Activated T-helper 2 cell treated with anti-CD3 and anti-CD28 coated beads, Interferon-gamma antibody, Interleukin-2, Interleukin-4, amounts not matched to agents 10 μg/mL and 5 μg/mL and 100 μg/mL, durations not matched to agents 14 hours and 24 hours and 36 hours (primary cell): ENCODE measurements around the gene TSFM. TPM values are rescaled to one million over a fixed set of nuclear protein-coding genes. Genes with fewer than 3 reads are reported as not detected.
"Not testable (repeated sequence)": the region's sequence is repeated elsewhere in the genome, so short reads cannot be mapped to it uniquely, and the experiment has no call there.

Source experiments
- DNase-seq: peaks from one replicate; pipeline ENCODE4 v3.0.0; 2021; ENCODE audit warnings: low spot score
- H3K27ac Mint-ChIP-seq: one replicate; pipeline ENCODE4 v1.8.0; 2021; ENCODE audit warnings: mixed read lengths
- H3K27me3 Mint-ChIP-seq: one replicate; pipeline ENCODE4 v1.8.0; 2021; ENCODE audit warnings: low read depth, mixed read lengths
- H3K36me3 Mint-ChIP-seq: one replicate; pipeline ENCODE4 v1.8.0; 2021; ENCODE audit warnings: low read depth, mixed read lengths
- H3K4me1 Mint-ChIP-seq: one replicate; pipeline ENCODE4 v1.8.0; 2021; ENCODE audit warnings: low read depth, mixed read lengths
- H3K4me3 Mint-ChIP-seq: one replicate; pipeline ENCODE4 v1.8.0; 2021; ENCODE audit warnings: low read depth, mild to moderate bottlenecking, moderate library complexity, mixed read lengths
- H3K9me3 Mint-ChIP-seq: one replicate; pipeline ENCODE4 v1.8.0; 2021; ENCODE audit warnings: mixed read lengths
- intact Hi-C: fragments of 100-400 bp; cut with micrococcal nuclease; formaldehyde crosslinking; loops from one replicate; pipeline ENCODE4 v1.15.1; 2023
- total RNA-seq: library from RNA; stranded (reverse); gene quantifications from 2 replicates; pipeline ENCODE4 v1.2.3, GENCODE V29; 2022

Gene TSFM
- total RNA-seq, 1 donor from 2014 or later = 52.7 TPM

- H3K27me3 Mint-ChIP-seq, H3K4me3 Mint-ChIP-seq, intact Hi-C loops, H3K4me1 Mint-ChIP-seq, DNase-seq, H3K27ac Mint-ChIP-seq, H3K9me3 Mint-ChIP-seq: not testable (repeated sequence)
- H3K36me3 Mint-ChIP-seq = peaks cover 26% of the 10 kb centered on the region
Measured at GRCh38 chr12:57817990-57818331, 35.4 kb downstream of the TSFM start.

- H3K27ac Mint-ChIP-seq, H3K4me3 Mint-ChIP-seq, DNase-seq, H3K4me1 Mint-ChIP-seq, intact Hi-C loops, H3K9me3 Mint-ChIP-seq, H3K27me3 Mint-ChIP-seq: not testable (repeated sequence)
- peaks cover 39% of the 10 kb centered on the region for H3K36me3 Mint-ChIP-seq
Measured at GRCh38 chr12:57820119-57820518, 37.5 kb downstream of the TSFM start.

- DNase-seq, H3K4me3 Mint-ChIP-seq, intact Hi-C loops, H3K9me3 Mint-ChIP-seq, H3K27ac Mint-ChIP-seq, H3K4me1 Mint-ChIP-seq, H3K27me3 Mint-ChIP-seq: not testable (repeated sequence)
- H3K36me3 Mint-ChIP-seq = peaks cover 45% of the 10 kb centered on the region
Measured at GRCh38 chr12:57821015-57821414, 38.4 kb downstream of the TSFM start.

- no peak for DNase-seq
- Mint-ChIP-seq H3K9me3 (no peaks in the 10 kb centered on the region), H3K27ac (no peak overlapping the region)
Measured at GRCh38 chr12:57821474-57822214, 39.1 kb downstream of the TSFM start.

GRCh38 chr12:57822392-57823130, 40.0 kb downstream of the TSFM start:
- no peak overlapping the region for H3K27ac Mint-ChIP-seq

More at GRCh38 chr12:57821474-57822214, 39.1 kb downstream of the TSFM start:
- Mint-ChIP-seq H3K4me1 (no peaks in the 10 kb centered on the region), H3K27me3 (no peaks in the 10 kb centered on the region), H3K4me3 (no peak overlapping the region), H3K36me3 (peaks cover 47% of the 10 kb centered on the region)
- intact Hi-C loops = no loop called here

GRCh38 chr12:57823131-57823907, 40.7 kb downstream of the TSFM start:
- peaks cover 57% of the 10 kb centered on the region for H3K36me3 Mint-ChIP-seq
- DNase-seq = no peak
- intact Hi-C loops = no loop called here
- H3K27me3 Mint-ChIP-seq = no peaks in the 10 kb centered on the region
- H3K27ac Mint-ChIP-seq = no peak overlapping the region
- H3K9me3 Mint-ChIP-seq = no peaks in the 10 kb centered on the region
- H3K4me1 Mint-ChIP-seq = no peaks in the 10 kb centered on the region
- H3K4me3 Mint-ChIP-seq = no peak overlapping the region

More at GRCh38 chr12:57822392-57823130, 40.0 kb downstream of the TSFM start:
- no peak for DNase-seq
- no peak overlapping the region for H3K4me3 Mint-ChIP-seq
- H3K4me1 Mint-ChIP-seq = no peaks in the 10 kb centered on the region
- intact Hi-C loops = no loop called here
- no peaks in the 10 kb centered on the region for H3K9me3 Mint-ChIP-seq
- peaks cover 57% of the 10 kb centered on the region for H3K36me3 Mint-ChIP-seq
- H3K27me3 Mint-ChIP-seq = no peaks in the 10 kb centered on the region

- Mint-ChIP-seq H3K4me1 (no peaks in the 10 kb centered on the region), H3K27ac (no peak overlapping the region), H3K36me3 (peaks cover 55% of the 10 kb centered on the region), H3K27me3 (no peaks in the 10 kb centered on the region), H3K4me3 (no peak overlapping the region), H3K9me3 (no peaks in the 10 kb centered on the region)
- no peak for DNase-seq
- intact Hi-C loops = no loop called here
Measured at GRCh38 chr12:57823908-57824640, 41.5 kb downstream of the TSFM start.

- Mint-ChIP-seq H3K9me3 (no peaks in the 10 kb centered on the region), H3K4me3 (no peak overlapping the region), H3K4me1 (peaks cover 3% of the 10 kb centered on the region), H3K36me3 (peaks cover 61% of the 10 kb centered on the region), H3K27ac (no peak overlapping the region), H3K27me3 (no peaks in the 10 kb centered on the region)
- intact Hi-C loops = no loop called here
- no peak for DNase-seq
Measured at GRCh38 chr12:57825451-57825850, 42.9 kb downstream of the TSFM start.

- intact Hi-C loops = no loop called here
- no peak for DNase-seq
- Mint-ChIP-seq H3K4me3 (no peak overlapping the region), H3K4me1 (peaks cover 4% of the 10 kb centered on the region), H3K36me3 (peaks cover 56% of the 10 kb centered on the region), H3K27ac (no peak overlapping the region), H3K9me3 (no peaks in the 10 kb centered on the region), H3K27me3 (no peaks in the 10 kb centered on the region)
Measured at GRCh38 chr12:57826400-57826799, 43.8 kb downstream of the TSFM start.

- Mint-ChIP-seq H3K9me3 (no peaks in the 10 kb centered on the region), H3K4me1 (peaks cover 8% of the 10 kb centered on the region), H3K36me3 (peaks cover 52% of the 10 kb centered on the region), H3K27ac (no peak overlapping the region), H3K27me3 (no peaks in the 10 kb centered on the region), H3K4me3 (no peak overlapping the region)
- intact Hi-C loops = no loop called here
- DNase-seq = no peak
Measured at GRCh38 chr12:57826966-57827365, 44.4 kb downstream of the TSFM start.

- no peak for DNase-seq
- Mint-ChIP-seq H3K9me3 (no peaks in the 10 kb centered on the region), H3K36me3 (peaks cover 35% of the 10 kb centered on the region), H3K27me3 (no peaks in the 10 kb centered on the region), H3K4me3 (no peak overlapping the region), H3K4me1 (peaks cover 19% of the 10 kb centered on the region), H3K27ac (no peak overlapping the region)
- intact Hi-C loops = no loop called here
Measured at GRCh38 chr12:57829025-57829777, 46.6 kb downstream of the TSFM start.

GRCh38 chr12:57830393-57830792, 47.8 kb downstream of the TSFM start:
- Mint-ChIP-seq H3K27me3 (no peaks in the 10 kb centered on the region), H3K4me3 (no peak overlapping the region), H3K27ac (no peak overlapping the region), H3K9me3 (no peaks in the 10 kb centered on the region), H3K36me3 (peaks cover 27% of the 10 kb centered on the region), H3K4me1 (peaks cover 21% of the 10 kb centered on the region)
- no peak for DNase-seq
- intact Hi-C loops = loop anchor here (2.0 to 5.0 kb wide), 2 partner anchors 16 to 37 kb away; partner anchors contain the start of gene CTDSP2
